Liver (tissue), 9 donors: ENCODE measurements around the gene PARVG. TPM values are rescaled to one million over a fixed set of nuclear protein-coding genes. Genes with fewer than 3 reads are reported as not detected.

ENCODE experiments used
- DNase-seq: peaks from one replicate; pipeline ENCODE4 v3.0.0-alpha.2; 2017; ENCODE audit warnings: low spot score
- H3K27ac ChIP-seq, 2 donors: one replicate each; pipeline ENCODE4 v1.7.0; 2013; ENCODE audit warnings: inconsistent platforms in 2 of 2, low read length in 2 of 2, control low read depth in 1 of 2, low read depth in 1 of 2, mild to moderate bottlenecking in 1 of 2
- H3K27me3 ChIP-seq, 4 donors: one replicate each; pipeline versions ENCODE4 v1.6.1 to v1.7.0; 2013; ENCODE audit warnings: low read length in 3 of 4, inconsistent platforms in 1 of 4, mild to moderate bottlenecking in 1 of 4, moderate library complexity in 1 of 4; ENCODE audit not compliant: control insufficient read depth in 4 of 4, insufficient read depth in 4 of 4
- H3K36me3 ChIP-seq, 4 donors: one replicate each; pipeline versions ENCODE4 v1.6.1 to v1.7.0; 2013; ENCODE audit warnings: low read length in 3 of 4, mild to moderate bottlenecking in 3 of 4, low read depth in 1 of 4, moderate library complexity in 1 of 4; ENCODE audit not compliant: control insufficient read depth in 4 of 4, insufficient read depth in 3 of 4
- H3K4me1 ChIP-seq, 4 donors: one replicate each; pipeline versions ENCODE4 v1.6.1 to v1.7.0; 2013; ENCODE audit warnings: low read length in 3 of 4, mild to moderate bottlenecking in 3 of 4, moderate library complexity in 1 of 4; ENCODE audit not compliant: control insufficient read depth in 4 of 4, insufficient read depth in 4 of 4
- H3K4me3 ChIP-seq, 3 donors: one replicate each; pipeline versions ENCODE4 v1.6.1 to v1.7.0; 2013; ENCODE audit warnings: low read length in 3 of 3, control low read depth in 1 of 3, low read depth in 1 of 3, mild to moderate bottlenecking in 1 of 3
- H3K9ac ChIP-seq, 2 donors: one replicate each; pipeline ENCODE4 v1.7.0; 2013; ENCODE audit warnings: low read length in 2 of 2, mild to moderate bottlenecking in 2 of 2, moderate library complexity in 2 of 2, control low read depth in 1 of 2, low read depth in 1 of 2
- H3K9me3 ChIP-seq, 4 donors: one replicate each; pipeline versions ENCODE4 v1.6.1 to v1.7.0; 2013; ENCODE audit warnings: low read length in 3 of 4; ENCODE audit not compliant: control insufficient read depth in 4 of 4
- ATF3 ChIP-seq: IDR thresholded peaks from 2 replicates; pipeline ENCODE4 v1.6.1; 2016; ENCODE audit warnings: antibody characterized with exemption
- CTCF ChIP-seq: fragments of 150-350 bp; IDR thresholded peaks from 2 replicates; pipeline ENCODE4 v1.5.1; 2017; ENCODE audit warnings: improper control_type of control experiment, low read depth, low read length; ENCODE audit not compliant: missing input control
- EGR1 ChIP-seq, 2 donors: IDR thresholded peaks; 2 replicates each; pipeline ENCODE4 v1.6.1; 2016 to 2018; ENCODE audit warnings: antibody characterized with exemption in 2 of 2, low read depth in 2 of 2
- FOXA1 ChIP-seq: IDR thresholded peaks from 2 replicates; pipeline ENCODE4 v1.6.1; 2016; ENCODE audit warnings: antibody characterized with exemption
- FOXA2 ChIP-seq: IDR thresholded peaks from 2 replicates; pipeline ENCODE4 v1.6.1; 2016; ENCODE audit warnings: antibody characterized with exemption
- GABPA ChIP-seq, 2 donors: IDR thresholded peaks in 1 of 2; conservative IDR thresholded peaks in 1 of 2; 2 replicates each; pipeline ENCODE4 v1.6.1; 2016; ENCODE audit warnings: antibody characterized with exemption in 2 of 2, mild to moderate bottlenecking in 1 of 2, moderate library complexity in 1 of 2
- HNF4A ChIP-seq, 2 donors: conservative IDR thresholded peaks; 2 replicates each; pipeline ENCODE4 v1.6.1; 2016; ENCODE audit warnings: antibody characterized with exemption in 2 of 2, mild to moderate bottlenecking in 2 of 2
- HNF4G ChIP-seq: IDR thresholded peaks from 2 replicates; pipeline ENCODE4 v1.6.1; 2016; ENCODE audit warnings: antibody characterized with exemption
- JUND ChIP-seq, 2 donors: IDR thresholded peaks; 2 replicates each; pipeline ENCODE4 v1.6.1; 2016; ENCODE audit warnings: antibody characterized with exemption in 2 of 2
- MAX ChIP-seq: IDR thresholded peaks from 2 replicates; pipeline ENCODE4 v1.6.1; 2016; ENCODE audit warnings: antibody characterized with exemption
- NR2F2 ChIP-seq: IDR thresholded peaks from 2 replicates; pipeline ENCODE4 v1.6.1; 2016; ENCODE audit warnings: antibody characterized with exemption
- RAD21 ChIP-seq, 2 donors: IDR thresholded peaks; 2 replicates each; pipeline ENCODE4 v1.6.1; 2016; ENCODE audit warnings: antibody characterized with exemption in 2 of 2, mild to moderate bottlenecking in 2 of 2
- REST ChIP-seq: IDR thresholded peaks from 2 replicates; pipeline ENCODE4 v1.6.1; 2016; ENCODE audit warnings: antibody characterized with exemption, mild to moderate bottlenecking
- RXRA ChIP-seq, 2 donors: IDR thresholded peaks; 2 replicates each; pipeline ENCODE4 v1.6.1; 2017 to 2018; ENCODE audit warnings: antibody characterized with exemption in 2 of 2, mild to moderate bottlenecking in 1 of 2
- SP1 ChIP-seq: IDR thresholded peaks from 2 replicates; pipeline ENCODE4 v1.6.1; 2018; ENCODE audit warnings: antibody characterized with exemption, mild to moderate bottlenecking
- TAF1 ChIP-seq: conservative IDR thresholded peaks from 2 replicates; pipeline ENCODE4 v1.6.1; 2016; ENCODE audit warnings: antibody characterized with exemption, mild to moderate bottlenecking
- YY1 ChIP-seq: IDR thresholded peaks from 2 replicates; pipeline ENCODE4 v1.6.1; 2016; ENCODE audit warnings: antibody characterized with exemption, mild to moderate bottlenecking
- ZBTB33 ChIP-seq: IDR thresholded peaks from 2 replicates; pipeline ENCODE4 v1.6.1; 2016; ENCODE audit warnings: antibody characterized with exemption
- WGBS: extraction: QIAGEN DNeasy Blood & Tissue Kit; methylation state at CpG from one replicate; pipeline ENCODE4 v1.1.7; 2013; 5-methylcytosine and 5-hydroxymethylcytosine counted together
- polyA plus RNA-seq, 2 donors: library from polyadenylated mRNA; stranded (reverse) in 1 of 2; unstranded in 1 of 2; fragments of 200-250 nt in 1 of 2; fragments of >200 nt in 1 of 2; fragmentation: Nextera tagmentation in 1 of 2; extraction: Ambion mirVana in 1 of 2; gene quantifications; one replicate each; pipeline versions ENCODE4 v1.2.1 to v1.2.3, GENCODE V29; 2013 to 2015
- total RNA-seq, 2 donors: library from RNA; depleted of rRNA; stranded (reverse); fragments of >200 nt; gene quantifications; one replicate each; pipeline ENCODE4 v1.2.3, GENCODE V29; 2014
- donor health status: healthy.
- donor health status: healthy.
- donor health status: healthy.
- donor health status: healthy.
- donor health status: healthy.

Gene PARVG
- total and polyA plus RNA-seq, 4 donors: 4.0 to 12.1 (median 6.6) TPM

GRCh38 chr22:44212936-44213335, 32.2 kb downstream of the PARVG start:
- Histone ChIP-seq H3K27me3 (no peaks in the 10 kb centered on the region), H3K4me1 (no peaks in the 10 kb centered on the region), H3K9ac (no peak overlapping the region), H3K4me3 (no peak overlapping the region), H3K9me3 (peaks cover 2 to 5% (median 3%) of the 10 kb centered on the region in 4 donors), H3K27ac (no peak overlapping the region), H3K36me3 (no peaks in the 10 kb centered on the region)
- DNase-seq: no peak
- WGBS: 74% methylated on average over 1 of the region's 1 CpG
- no peak for TF ChIP-seq HNF4G
- no peak for TF ChIP-seq MAX

- 73% methylated on average over 3 of the region's 3 CpGs for WGBS
- Histone ChIP-seq H3K9me3 (peaks cover 2 to 5% (median 3%) of the 10 kb centered on the region in 4 donors), H3K27me3 (no peaks in the 10 kb centered on the region), H3K4me3 (no peak overlapping the region), H3K9ac (no peak overlapping the region), H3K4me1 (no peaks in the 10 kb centered on the region), H3K27ac (no peak overlapping the region), H3K36me3 (no peaks in the 10 kb centered on the region)
- TF ChIP-seq HNF4G: no peak
- TF ChIP-seq RXRA (IDR thresholded peaks at IDR 0.05): no peak
- TF ChIP-seq NR2F2: no peak
- TF ChIP-seq TAF1: no peak
- TF ChIP-seq SP1: no peak
- no peak for TF ChIP-seq REST
- no peak for TF ChIP-seq ATF3
- TF ChIP-seq FOXA2: no peak
- no peak for TF ChIP-seq GABPA (IDR thresholded peaks at IDR 0.05 in 1 of 2, conservative IDR thresholded peaks at IDR 0.05 in 1 of 2)
- no peak for TF ChIP-seq HNF4A (conservative IDR thresholded peaks at IDR 0.05)
- no peak for TF ChIP-seq MAX
- no peak for TF ChIP-seq RAD21 (IDR thresholded peaks at IDR 0.05)
- TF ChIP-seq JUND (IDR thresholded peaks at IDR 0.05): no peak
- no peak for TF ChIP-seq CTCF
- TF ChIP-seq EGR1 (IDR thresholded peaks at IDR 0.05; ENCODE audit: low read depth in 2 of 2): no peak
- no peak for TF ChIP-seq YY1
- no peak for TF ChIP-seq ZBTB33
- no peak for TF ChIP-seq FOXA1
- no peak for DNase-seq
Observed at GRCh38 chr22:44213489-44214043, 32.8 kb downstream of the PARVG start.
